ENCODE measurements around the gene POU6F2.

DNA sequence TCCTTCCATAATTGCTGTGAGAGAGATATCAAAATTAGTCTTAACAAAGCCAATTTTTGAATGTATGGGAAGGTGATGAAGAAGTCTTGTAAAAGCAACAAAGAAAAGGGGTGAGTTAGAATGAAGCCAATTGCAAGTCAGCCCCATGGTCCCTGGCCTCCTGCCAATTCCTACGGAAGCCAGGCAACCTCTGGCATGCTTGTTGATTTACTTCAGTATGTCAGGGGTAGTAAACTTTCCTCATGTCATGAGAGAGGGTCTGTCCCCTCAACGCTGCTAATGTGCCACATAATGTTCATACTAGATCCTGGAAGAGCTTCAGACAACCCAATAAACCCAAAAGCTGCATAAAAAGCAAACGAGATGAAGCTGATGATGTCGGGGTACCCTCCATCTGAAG, 429.4 kb downstream of the POU6F2 start:
- TF ChIP-seq EP400 (IDR thresholded peaks at IDR 0.05) (no peak), CTCF (IDR thresholded peaks at IDR 0.05 in 2 of 3, conservative IDR thresholded peaks at IDR 0.05 in 1 of 3; ENCODE audit: insufficient read depth in 2 of 3, low read depth in 1 of 3, low read length in 3 of 3) (no peak), ZNF121 (CRISPR knock-in tag; conservative IDR thresholded peaks at IDR 0.05) (no peak), MYNN (IDR thresholded peaks at IDR 0.05) (no peak), MYNN (CRISPR knock-in tag; IDR thresholded peaks at IDR 0.05) (no peak), NRF1 (conservative IDR thresholded peaks at IDR 0.05 in 1 of 2, IDR thresholded peaks at IDR 0.05 in 1 of 2) (no peak)
- TF ChIP-seq, protein P1, sequence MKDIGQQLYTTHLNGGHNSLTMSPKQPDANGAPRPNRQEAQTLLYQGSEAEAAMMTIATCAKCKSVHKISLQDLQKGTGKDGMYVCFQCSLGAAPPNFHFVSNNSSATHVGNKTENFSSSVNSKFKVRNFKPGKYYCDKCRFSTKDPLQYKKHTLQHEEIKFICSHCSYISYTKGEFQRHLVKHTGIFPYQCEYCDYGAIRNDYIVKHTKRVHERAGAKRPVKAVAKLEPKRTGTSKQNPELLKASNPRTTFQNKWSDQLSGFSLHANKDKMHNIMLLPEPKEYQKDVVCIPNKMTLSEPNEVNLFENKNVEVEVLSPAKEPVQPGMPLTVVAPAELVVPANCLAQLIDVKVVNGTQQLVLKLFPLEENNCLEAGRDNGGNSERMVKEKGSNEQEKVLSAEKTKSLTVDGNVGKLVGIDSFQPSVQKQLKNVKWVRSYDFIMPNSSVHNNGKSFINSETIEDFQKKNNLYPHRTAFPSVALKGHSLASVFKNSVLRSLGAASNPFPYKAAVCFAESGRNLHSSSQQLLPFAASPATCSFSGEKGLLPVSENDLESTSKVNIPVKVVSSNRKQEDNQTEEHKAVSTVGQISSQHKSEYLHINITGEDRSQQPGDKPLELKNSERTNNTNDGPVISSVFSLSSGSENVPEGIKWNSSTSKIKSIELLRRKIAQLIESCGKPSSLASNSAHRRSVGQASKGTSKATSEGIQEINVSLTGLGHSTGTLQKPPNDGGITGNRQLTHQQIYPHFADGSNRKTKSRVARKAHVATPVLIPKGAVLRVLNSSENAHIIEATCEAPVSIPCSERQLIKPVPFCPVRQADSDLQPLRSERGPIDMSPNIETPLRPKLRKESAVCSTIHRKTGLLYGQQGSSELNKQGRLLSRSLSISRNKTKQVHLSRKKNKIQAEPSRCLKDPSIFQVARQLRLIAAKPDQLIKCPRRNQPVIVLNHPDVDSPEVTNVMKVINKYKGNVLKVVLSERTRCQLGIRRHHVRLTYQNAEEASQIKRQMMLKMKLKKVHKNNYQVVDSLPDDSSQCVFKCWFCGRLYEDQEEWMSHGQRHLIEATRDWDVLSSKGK (CRISPR knock-in tag; IDR thresholded peaks at IDR 0.05), result no peak
